ENCODE results near the gene NRG3. TPM values are rescaled to one million over a fixed set of nuclear protein-coding genes. Genes with fewer than 3 reads are reported as not detected.

NRG3 gene
- total RNA-seq, 2 donors from 2014 or later, result 1.7 to 2.3 TPM

- no peak overlapping the region for H3K4me3 ChIP-seq (ENCODE audit: low read length)
- no peak overlapping the region for H3K27ac ChIP-seq (ENCODE audit: low read depth, low read length)
- no peak for TF ChIP-seq CTCF (conservative IDR thresholded peaks at IDR 0.05)
- H3K4me1 ChIP-seq (ENCODE audit: control insufficient read depth, insufficient read depth, low read length), result peaks cover 9% of the 10 kb centered on the region
- Mint-ChIP-seq H3K36me3 (ENCODE audit: low read depth) (no peaks in the 10 kb centered on the region), H3K27ac (no peak overlapping the region), H3K4me3 (no peak overlapping the region), H3K9me3 (no peaks in the 10 kb centered on the region), H3K27me3 (ENCODE audit: insufficient read depth) (peaks cover 8% of the 10 kb centered on the region), H3K4me1 (peaks cover 29% of the 10 kb centered on the region)
- no peaks in the 10 kb centered on the region for H3K27me3 ChIP-seq (ENCODE audit: control insufficient read depth, insufficient read depth, low read length, poor library complexity, severe bottlenecking)
- H3K36me3 ChIP-seq (ENCODE audit: control insufficient read depth, insufficient read depth, low read length), result no peaks in the 10 kb centered on the region
- DNase-seq, result no peak
- no CpG with 5 or more reads among the region's 2 CpGs for WGBS, 2 experiments (ENCODE audit: insufficient coverage in 1 of 2, insufficient read length in 1 of 2)
- no peak overlapping the region for H3K9ac ChIP-seq (ENCODE audit: extremely low read depth, low read length, poor library complexity, severe bottlenecking)
- H3K9me3 ChIP-seq (ENCODE audit: control insufficient read depth, low read length), result no peaks in the 10 kb centered on the region
These were observed 333.7 kb downstream of the NRG3 start for GRCh38 chr10:82208726-82209125.

GRCh38 chr10:82210331-82210730, 335.3 kb downstream of the NRG3 start:
- Mint-ChIP-seq H3K27me3 (ENCODE audit: insufficient read depth) (peaks cover 6% of the 10 kb centered on the region), H3K36me3 (ENCODE audit: low read depth) (no peaks in the 10 kb centered on the region), H3K4me1 (peaks cover 16% of the 10 kb centered on the region), H3K9me3 (no peaks in the 10 kb centered on the region), H3K27ac (no peak overlapping the region), H3K4me3 (no peak overlapping the region)
- no peaks in the 10 kb centered on the region for H3K9me3 ChIP-seq (ENCODE audit: control insufficient read depth, low read length)
- no peaks in the 10 kb centered on the region for H3K36me3 ChIP-seq (ENCODE audit: control insufficient read depth, insufficient read depth, low read length)
- H3K9ac ChIP-seq (ENCODE audit: extremely low read depth, low read length, poor library complexity, severe bottlenecking), result no peak overlapping the region
- H3K4me3 ChIP-seq (ENCODE audit: low read length), result no peak overlapping the region
- H3K4me1 ChIP-seq (ENCODE audit: control insufficient read depth, insufficient read depth, low read length), result peaks cover 4% of the 10 kb centered on the region
- H3K27me3 ChIP-seq (ENCODE audit: control insufficient read depth, insufficient read depth, low read length, poor library complexity, severe bottlenecking), result no peaks in the 10 kb centered on the region
- DNase-seq, result no peak
- no peak for TF ChIP-seq CTCF (conservative IDR thresholded peaks at IDR 0.05)
- 75 to 83% methylated on average over 1 to 2 of the region's 2 CpGs for WGBS, 2 experiments (ENCODE audit: insufficient coverage in 1 of 2, insufficient read length in 1 of 2)
- no peak overlapping the region for H3K27ac ChIP-seq (ENCODE audit: low read depth, low read length)

GRCh38 chr10:82211346-82211745, 336.4 kb downstream of the NRG3 start:
- Mint-ChIP-seq H3K4me3 (no peak overlapping the region), H3K4me1 (peaks cover 6% of the 10 kb centered on the region), H3K9me3 (no peaks in the 10 kb centered on the region), H3K27ac (no peak overlapping the region), H3K36me3 (ENCODE audit: low read depth) (no peaks in the 10 kb centered on the region), H3K27me3 (ENCODE audit: insufficient read depth) (peaks cover 6% of the 10 kb centered on the region)
- no peaks in the 10 kb centered on the region for H3K27me3 ChIP-seq (ENCODE audit: control insufficient read depth, insufficient read depth, low read length, poor library complexity, severe bottlenecking)
- H3K9me3 ChIP-seq (ENCODE audit: control insufficient read depth, low read length), result no peaks in the 10 kb centered on the region
- H3K4me3 ChIP-seq (ENCODE audit: low read length), result no peak overlapping the region
- H3K9ac ChIP-seq (ENCODE audit: extremely low read depth, low read length, poor library complexity, severe bottlenecking), result no peak overlapping the region
- DNase-seq, result no peak
- H3K36me3 ChIP-seq (ENCODE audit: control insufficient read depth, insufficient read depth, low read length), result no peaks in the 10 kb centered on the region
- H3K4me1 ChIP-seq (ENCODE audit: control insufficient read depth, insufficient read depth, low read length), result peaks cover 4% of the 10 kb centered on the region
- no peak for TF ChIP-seq CTCF (conservative IDR thresholded peaks at IDR 0.05)
- no peak overlapping the region for H3K27ac ChIP-seq (ENCODE audit: low read depth, low read length)
- WGBS, 2 experiments (ENCODE audit: insufficient coverage in 1 of 2, insufficient read length in 1 of 2), result 85 to 91% methylated on average over 3 of the region's 3 CpGs

Data from endodermal cell (in vitro differentiated cells).